KMS-11 (cell line): ENCODE results near the gene B3GAT1.

ENCODE experiments used
- H2AFZ ChIP-seq: fragments of 200-600 bp; sonication (generic); 2 replicates; pipeline ENCODE4 v1.6.1; 2016; ENCODE audit warnings: antibody characterized with exemption, mixed run types, low read depth
- H3K27ac ChIP-seq: fragments of 200-600 bp; sonication (generic); 2 replicates; pipeline ENCODE4 v1.6.1; 2016; ENCODE audit warnings: mild to moderate bottlenecking, mixed run types
- H3K27me3 ChIP-seq: fragments of 200-600 bp; sonication (generic); 2 replicates; pipeline ENCODE4 v1.6.1; 2017; ENCODE audit warnings: mild to moderate bottlenecking, low read depth, mixed run types, moderate library complexity; ENCODE audit not compliant: insufficient read depth
- H3K36me3 ChIP-seq: fragments of 200-600 bp; sonication (generic); 2 replicates; pipeline ENCODE4 v1.6.1; 2017; ENCODE audit warnings: mild to moderate bottlenecking, mixed run types; ENCODE audit not compliant: insufficient read depth
- H3K4me1 ChIP-seq: fragments of 200-600 bp; sonication (generic); 2 replicates; pipeline ENCODE4 v1.6.1; 2016; ENCODE audit warnings: mild to moderate bottlenecking, low read depth, mixed run types; ENCODE audit not compliant: poor library complexity, severe bottlenecking
- H3K4me2 ChIP-seq: fragments of 200-600 bp; sonication (generic); 2 replicates; pipeline ENCODE4 v1.7.0; 2016; ENCODE audit warnings: mild to moderate bottlenecking, mixed run types
- H3K4me3 ChIP-seq: fragments of 200-600 bp; sonication (generic); IDR thresholded peaks from 2 replicates; pipeline ENCODE4 v1.6.1; 2017; ENCODE audit warnings: low read depth, low read length, mixed read lengths; ENCODE audit not compliant: insufficient read depth
- H3K79me2 ChIP-seq: fragments of 200-600 bp; sonication (generic); 2 replicates; pipeline ENCODE4 v1.6.1; 2016; ENCODE audit warnings: low read depth, mixed run types; ENCODE audit not compliant: insufficient read depth
- H3K9ac ChIP-seq: fragments of 200-600 bp; sonication (generic); 2 replicates; pipeline ENCODE4 v1.6.1; 2016; ENCODE audit warnings: mild to moderate bottlenecking, mixed run types
- H4K20me1 ChIP-seq: fragments of 200-600 bp; sonication (generic); 2 replicates; pipeline ENCODE4 v1.6.1; 2016; ENCODE audit warnings: mild to moderate bottlenecking, mixed run types; ENCODE audit not compliant: insufficient read depth
- TF ChIP-seq, protein P1 (sequence below): fragments of 200-600 bp; sonication (generic); conservative IDR thresholded peaks from 2 replicates; pipeline ENCODE4 v1.6.1; 2017; ENCODE audit warnings: low read depth, mild to moderate bottlenecking, antibody characterized with exemption, low read length, moderate library complexity, mixed read lengths

Gene B3GAT1, protein sequence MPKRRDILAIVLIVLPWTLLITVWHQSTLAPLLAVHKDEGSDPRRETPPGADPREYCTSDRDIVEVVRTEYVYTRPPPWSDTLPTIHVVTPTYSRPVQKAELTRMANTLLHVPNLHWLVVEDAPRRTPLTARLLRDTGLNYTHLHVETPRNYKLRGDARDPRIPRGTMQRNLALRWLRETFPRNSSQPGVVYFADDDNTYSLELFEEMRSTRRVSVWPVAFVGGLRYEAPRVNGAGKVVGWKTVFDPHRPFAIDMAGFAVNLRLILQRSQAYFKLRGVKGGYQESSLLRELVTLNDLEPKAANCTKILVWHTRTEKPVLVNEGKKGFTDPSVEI

DNA sequence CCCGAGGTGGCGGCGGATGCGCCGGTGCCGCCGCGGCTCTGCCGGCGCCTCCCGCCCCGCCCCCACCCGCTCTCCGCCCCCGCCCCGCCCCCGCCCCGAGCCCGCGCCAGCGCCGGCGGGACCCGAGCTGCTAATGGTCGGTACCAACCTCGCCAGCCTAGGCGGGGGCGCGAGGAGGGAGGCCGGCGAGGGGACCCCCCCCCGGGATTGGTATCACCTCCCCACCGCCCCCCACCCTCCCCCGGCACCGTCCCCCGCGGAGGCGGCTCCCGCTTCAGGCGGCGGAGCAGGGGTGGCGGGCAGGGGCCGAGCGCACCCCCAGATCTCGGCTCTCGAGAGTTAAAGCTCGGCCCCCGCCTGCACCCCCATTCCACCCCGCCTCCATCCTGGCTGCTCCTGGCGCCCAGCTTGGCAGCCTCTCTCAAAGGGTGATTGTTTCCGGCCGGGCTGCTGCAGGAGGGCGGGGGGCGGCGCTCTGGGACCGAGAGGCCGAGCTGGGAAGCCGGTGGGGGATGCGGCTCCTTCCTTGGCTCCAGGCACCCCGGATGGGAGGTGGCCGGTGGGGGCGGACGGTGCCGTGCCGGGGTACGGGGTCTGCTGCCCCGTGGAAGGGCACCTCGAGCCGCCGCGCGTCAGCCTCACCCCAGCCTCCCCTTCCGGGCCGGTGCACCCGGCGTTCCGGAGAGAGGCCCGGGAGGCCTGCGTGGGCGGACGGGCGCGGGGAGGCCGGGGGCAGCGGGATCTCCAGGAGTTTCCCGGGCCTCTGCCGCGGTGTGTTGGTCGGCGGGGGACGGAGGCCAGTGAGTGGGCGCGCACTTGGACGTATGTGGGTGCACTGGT lies at the start of gene B3GAT1:
Gene B3GAT1 (minus strand): TSS at position 40 of the 840 bp plus-strand sequence. CDS start 24,583 bp downstream, outside the sequence.
- no peaks in the 10 kb centered on the region for H3K4me1 ChIP-seq
- H3K36me3 ChIP-seq: no peaks in the 10 kb centered on the region
- H3K9ac ChIP-seq: peak within 1 kb of the TSS; percentile 9; the same call in 1 of the 2 replicates
- H3K79me2 ChIP-seq: no peaks in the 10 kb centered on the region
- no peak within 1 kb of the TSS for H3K4me3 ChIP-seq
- no peak within 1 kb of the TSS for H3K27ac ChIP-seq
- H3K4me2 ChIP-seq: peak within 1 kb of the TSS; percentile 29
- H3K27me3 ChIP-seq: no peaks in the 10 kb centered on the region
- peak within 1 kb of the TSS; percentile 30; the same call in 1 of the 2 replicates for H2AFZ ChIP-seq
- H4K20me1 ChIP-seq: no peaks in the 10 kb centered on the region
- TF ChIP-seq, protein P1, sequence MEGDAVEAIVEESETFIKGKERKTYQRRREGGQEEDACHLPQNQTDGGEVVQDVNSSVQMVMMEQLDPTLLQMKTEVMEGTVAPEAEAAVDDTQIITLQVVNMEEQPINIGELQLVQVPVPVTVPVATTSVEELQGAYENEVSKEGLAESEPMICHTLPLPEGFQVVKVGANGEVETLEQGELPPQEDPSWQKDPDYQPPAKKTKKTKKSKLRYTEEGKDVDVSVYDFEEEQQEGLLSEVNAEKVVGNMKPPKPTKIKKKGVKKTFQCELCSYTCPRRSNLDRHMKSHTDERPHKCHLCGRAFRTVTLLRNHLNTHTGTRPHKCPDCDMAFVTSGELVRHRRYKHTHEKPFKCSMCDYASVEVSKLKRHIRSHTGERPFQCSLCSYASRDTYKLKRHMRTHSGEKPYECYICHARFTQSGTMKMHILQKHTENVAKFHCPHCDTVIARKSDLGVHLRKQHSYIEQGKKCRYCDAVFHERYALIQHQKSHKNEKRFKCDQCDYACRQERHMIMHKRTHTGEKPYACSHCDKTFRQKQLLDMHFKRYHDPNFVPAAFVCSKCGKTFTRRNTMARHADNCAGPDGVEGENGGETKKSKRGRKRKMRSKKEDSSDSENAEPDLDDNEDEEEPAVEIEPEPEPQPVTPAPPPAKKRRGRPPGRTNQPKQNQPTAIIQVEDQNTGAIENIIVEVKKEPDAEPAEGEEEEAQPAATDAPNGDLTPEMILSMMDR: no peak

DNA sequence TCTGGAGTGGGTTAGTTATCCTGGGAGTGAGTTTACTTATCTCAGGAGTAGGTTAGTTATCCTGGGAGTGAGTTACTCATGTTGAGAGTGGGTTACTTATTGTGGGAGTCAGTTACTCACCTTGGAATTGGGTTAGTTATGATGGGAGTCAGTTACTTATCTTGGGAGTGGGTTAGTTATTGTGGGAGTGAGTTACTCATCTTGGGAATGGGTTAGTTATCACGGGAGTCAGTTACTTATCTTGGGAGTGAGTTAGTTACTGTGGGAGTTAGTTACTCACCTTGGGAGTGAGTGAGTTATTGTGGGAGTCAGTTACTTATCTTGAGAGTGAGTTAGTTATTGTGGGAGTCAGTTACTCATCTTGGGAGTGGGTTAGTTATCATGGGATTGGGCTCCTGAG lies 49.6 kb upstream of the B3GAT1 start:
- Histone ChIP-seq H3K79me2 (no peaks in the 10 kb centered on the region), H3K27me3 (no peaks in the 10 kb centered on the region), H3K27ac (no peak overlapping the region), H3K9ac (no peak overlapping the region), H3K36me3 (no peaks in the 10 kb centered on the region), H2AFZ (no peak overlapping the region), H3K4me2 (no peak overlapping the region), H3K4me3 (no peak overlapping the region), H3K4me1 (no peaks in the 10 kb centered on the region), H4K20me1 (no peaks in the 10 kb centered on the region)
- TF ChIP-seq, protein P1: no peak

- no peak overlapping the region for H3K27ac ChIP-seq
- TF ChIP-seq, protein P1: no peak
- H3K4me3 ChIP-seq: no peak overlapping the region
- no peaks in the 10 kb centered on the region for H3K36me3 ChIP-seq
- H3K4me1 ChIP-seq: no peaks in the 10 kb centered on the region
- H4K20me1 ChIP-seq: no peaks in the 10 kb centered on the region
- no peak overlapping the region for H3K4me2 ChIP-seq
- no peak overlapping the region for H2AFZ ChIP-seq
- no peaks in the 10 kb centered on the region for H3K27me3 ChIP-seq
- H3K9ac ChIP-seq: no peak overlapping the region
- no peaks in the 10 kb centered on the region for H3K79me2 ChIP-seq
These were observed 48.8 kb upstream of the B3GAT1 start for GRCh38 chr11:134460881-134461280.

- TF ChIP-seq, protein P1: no peak
- Histone ChIP-seq H2AFZ (no peak overlapping the region), H3K9ac (no peak overlapping the region), H3K4me3 (no peak overlapping the region), H4K20me1 (no peaks in the 10 kb centered on the region), H3K79me2 (no peaks in the 10 kb centered on the region), H3K36me3 (no peaks in the 10 kb centered on the region), H3K27me3 (no peaks in the 10 kb centered on the region), H3K4me2 (no peak overlapping the region), H3K4me1 (no peaks in the 10 kb centered on the region), H3K27ac (no peak overlapping the region)
These were observed 48.1 kb upstream of the B3GAT1 start for GRCh38 chr11:134460062-134460561.
